AG09319 (cell line): ENCODE data around the gene SHC3.

Source experiments
- DNase-seq: peaks from one replicate; pipeline ENCODE4 v3.0.0-alpha.2; 2010; ENCODE audit warnings: low read depth; ENCODE audit errors: extremely low read depth
- TF ChIP-seq, protein P1 (sequence below): IDR thresholded peaks from 2 replicates; pipeline ENCODE4 v1.5.1; 2011; ENCODE audit warnings: low read depth, mild to moderate bottlenecking, inconsistent platforms, low read length, moderate library complexity

SHC3 gene

DNA sequence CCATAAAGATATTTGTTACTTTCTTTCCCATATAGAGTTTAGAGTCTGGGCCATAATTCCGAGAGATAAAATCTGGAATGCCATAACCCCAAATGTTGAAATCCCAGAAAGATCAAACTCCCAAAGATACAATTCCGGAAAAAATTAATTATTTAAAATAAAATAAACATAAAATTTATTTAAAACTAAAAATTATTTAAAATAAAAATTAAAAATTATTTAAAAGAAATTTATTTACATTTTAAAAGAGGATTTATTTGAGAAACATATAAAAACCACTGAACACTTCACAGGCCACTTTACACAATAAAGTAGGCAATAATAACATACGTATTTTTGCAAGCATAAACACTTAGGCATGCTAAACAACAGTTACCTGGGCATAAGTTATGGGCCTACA, 57.9 kb downstream of the SHC3 start:
- TF ChIP-seq, protein P1, sequence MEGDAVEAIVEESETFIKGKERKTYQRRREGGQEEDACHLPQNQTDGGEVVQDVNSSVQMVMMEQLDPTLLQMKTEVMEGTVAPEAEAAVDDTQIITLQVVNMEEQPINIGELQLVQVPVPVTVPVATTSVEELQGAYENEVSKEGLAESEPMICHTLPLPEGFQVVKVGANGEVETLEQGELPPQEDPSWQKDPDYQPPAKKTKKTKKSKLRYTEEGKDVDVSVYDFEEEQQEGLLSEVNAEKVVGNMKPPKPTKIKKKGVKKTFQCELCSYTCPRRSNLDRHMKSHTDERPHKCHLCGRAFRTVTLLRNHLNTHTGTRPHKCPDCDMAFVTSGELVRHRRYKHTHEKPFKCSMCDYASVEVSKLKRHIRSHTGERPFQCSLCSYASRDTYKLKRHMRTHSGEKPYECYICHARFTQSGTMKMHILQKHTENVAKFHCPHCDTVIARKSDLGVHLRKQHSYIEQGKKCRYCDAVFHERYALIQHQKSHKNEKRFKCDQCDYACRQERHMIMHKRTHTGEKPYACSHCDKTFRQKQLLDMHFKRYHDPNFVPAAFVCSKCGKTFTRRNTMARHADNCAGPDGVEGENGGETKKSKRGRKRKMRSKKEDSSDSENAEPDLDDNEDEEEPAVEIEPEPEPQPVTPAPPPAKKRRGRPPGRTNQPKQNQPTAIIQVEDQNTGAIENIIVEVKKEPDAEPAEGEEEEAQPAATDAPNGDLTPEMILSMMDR = no peak

DNA sequence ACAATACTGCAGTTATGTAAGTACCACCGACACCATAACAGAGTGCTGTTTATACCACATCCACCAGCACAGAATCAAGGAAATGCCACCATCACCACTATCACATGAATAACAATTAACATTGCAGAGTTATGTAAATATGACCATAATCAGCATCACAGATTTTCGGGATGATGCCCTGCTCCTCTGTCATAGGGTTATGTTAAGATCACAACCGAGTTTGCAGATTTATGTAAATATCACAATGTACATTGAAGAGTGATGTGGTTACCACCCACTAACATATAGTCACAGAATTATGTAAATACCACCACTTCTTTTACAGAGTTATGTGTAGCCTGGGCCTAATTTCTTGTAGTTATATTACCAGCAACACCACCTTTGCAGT, 61.8 kb downstream of the SHC3 start:
- no peak for DNase-seq
- TF ChIP-seq, protein P1 = no peak

More for the DNA sequence above, 57.9 kb downstream of the SHC3 start:
- no peak for DNase-seq

DNA sequence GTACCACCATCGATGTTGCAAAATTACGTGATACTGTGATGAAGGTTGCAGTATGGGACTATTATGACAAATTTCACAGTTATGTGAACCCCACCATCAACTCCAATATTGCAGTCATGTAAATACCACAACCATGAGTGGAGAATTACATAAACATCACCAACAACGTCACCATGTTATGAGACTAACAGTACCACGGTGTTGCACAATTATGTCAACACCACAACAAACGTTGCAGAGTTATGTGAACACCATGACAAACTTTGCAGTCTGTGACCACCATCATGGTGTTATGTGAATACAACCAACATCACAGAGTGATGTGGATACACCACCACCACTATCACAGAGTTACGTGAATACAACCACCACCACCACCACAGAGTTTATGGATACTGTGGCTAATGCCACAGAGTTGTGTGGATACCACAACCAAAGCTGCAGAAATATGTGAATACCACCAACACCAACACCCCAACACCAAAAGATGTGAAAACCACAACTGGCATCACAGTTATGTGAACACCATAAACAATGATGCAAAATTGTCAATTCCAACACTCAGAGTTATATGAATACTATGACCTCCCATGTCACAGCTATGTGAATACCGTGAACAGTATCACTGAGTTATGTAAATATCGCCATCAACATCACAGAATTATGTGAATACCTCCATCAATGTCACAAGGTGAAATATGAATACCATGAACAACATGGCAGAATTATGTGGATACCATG, 62.4 kb downstream of the SHC3 start:
- TF ChIP-seq, protein P1 = no peak
- peak; percentile 31 for DNase-seq

DNA sequence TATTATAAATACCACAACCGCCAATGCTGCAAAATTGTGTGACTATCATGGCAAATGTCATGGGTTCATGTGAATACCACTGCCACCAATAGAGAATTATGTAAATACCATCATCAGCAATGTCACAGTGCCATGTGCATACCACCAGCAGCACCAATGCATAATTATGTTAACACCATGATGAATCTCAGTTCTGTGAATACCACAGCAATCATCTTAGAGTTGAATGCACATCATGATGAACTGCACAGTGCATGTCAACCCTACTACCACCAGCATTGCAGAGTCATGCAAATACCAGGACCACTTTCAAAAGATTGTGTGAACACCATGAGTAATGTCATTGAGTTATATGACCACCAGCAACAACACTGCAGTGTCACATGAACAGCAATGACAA, 63.2 kb downstream of the SHC3 start:
- TF ChIP-seq, protein P1 = no peak
- DNase-seq = no peak

DNA sequence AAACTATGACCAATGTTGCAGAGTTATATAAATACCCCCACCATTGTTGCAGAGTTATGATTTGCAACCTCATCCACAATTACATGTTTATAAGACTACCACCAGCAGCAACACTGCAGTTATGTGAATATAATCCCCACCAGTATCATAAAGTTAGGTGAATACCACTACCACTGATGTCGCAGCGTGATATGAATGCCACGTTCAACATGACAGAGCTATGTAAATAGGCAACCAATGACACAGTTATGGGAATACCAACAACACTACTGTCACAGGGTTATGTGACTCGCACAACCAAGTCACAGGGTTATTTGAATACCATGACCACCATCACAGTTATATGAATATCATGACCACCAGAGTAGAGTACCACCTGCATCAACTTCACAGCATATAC, 63.9 kb downstream of the SHC3 start:
- no peak for DNase-seq
- TF ChIP-seq, protein P1 = no peak

DNA sequence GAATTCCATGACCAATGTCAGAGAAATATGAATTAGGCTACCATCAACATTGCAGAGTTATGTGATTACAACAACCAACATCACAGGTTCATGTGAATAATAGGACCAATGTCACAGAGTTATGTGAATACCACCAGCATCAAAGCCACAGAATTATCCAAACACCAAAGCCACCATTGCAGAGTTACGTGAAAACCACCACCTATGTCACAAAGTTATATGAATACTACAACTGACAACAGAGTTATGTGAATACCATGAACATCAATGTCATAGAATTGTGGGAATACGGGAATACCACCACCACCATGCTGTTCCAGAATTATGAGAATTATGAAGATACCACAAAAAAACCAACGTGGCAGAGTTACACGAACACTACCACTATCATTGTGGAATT, 64.8 kb downstream of the SHC3 start:
- DNase-seq = no peak
- TF ChIP-seq, protein P1 = no peak

DNA sequence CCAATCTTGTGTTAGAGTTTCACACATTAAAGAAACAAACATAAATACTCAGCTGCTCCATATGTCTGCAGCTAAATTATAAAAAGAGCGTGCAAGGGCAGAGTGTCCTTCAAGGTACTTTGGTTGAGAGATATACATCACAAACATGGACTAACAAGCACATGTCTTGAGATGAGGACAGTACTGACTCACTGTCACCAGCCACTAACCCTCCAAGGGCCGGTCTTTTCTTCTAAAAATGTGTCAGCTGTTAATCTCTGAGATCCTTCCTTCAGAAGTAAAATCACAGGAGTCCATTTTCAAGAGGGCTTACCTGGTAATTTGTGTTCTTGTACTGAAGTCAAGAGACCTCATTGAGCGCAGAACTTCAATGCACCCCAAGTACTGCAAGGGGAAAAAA, 66.4 kb downstream of the SHC3 start:
- TF ChIP-seq, protein P1 = no peak
- DNase-seq = no peak
